PC-9 (cell line): ENCODE results near the gene TAMALIN.

Source experiments
- CTCF ChIP-seq: fragments of 200-600 bp; sonication (generic); conservative IDR thresholded peaks from 2 replicates; pipeline ENCODE4 v1.6.1; 2017; ENCODE audit warnings: mixed run types, antibody characterized with exemption, mild to moderate bottlenecking, moderate library complexity
- EZH2 ChIP-seq: fragments of 200-600 bp; sonication (generic); IDR thresholded peaks from 2 replicates; pipeline ENCODE4 v1.8.0; 2017; ENCODE audit warnings: antibody characterized with exemption, low read depth

GRCh38 chr12:52050758-52051541 is 44.2 kb downstream of the TAMALIN start, which contains the start of gene NR4A1:
- no peak for TF ChIP-seq CTCF
- TF ChIP-seq EZH2 = no peak
